Left renal cortex interstitium (tissue), 4 donors: ENCODE measurements around the gene IQSEC1. TPM values are rescaled to one million over a fixed set of nuclear protein-coding genes. Genes with fewer than 3 reads are reported as not detected.

Source experiments
- DNase-seq, 4 donors: peaks; one replicate each; pipeline ENCODE4 v3.0.0-alpha.2; 2013; ENCODE audit warnings: low read depth in 4 of 4, low spot score in 2 of 4, missing footprints in 1 of 4
- polyA plus RNA-seq, 4 donors: library from polyadenylated mRNA; unstranded; fragments of 120-200 nt; gene quantifications; one replicate each; pipeline ENCODE4 v1.2.1, GENCODE V29; 2013; ENCODE audit not compliant: insufficient read length in 4 of 4

Gene IQSEC1
- polyA plus RNA-seq, 4 donors = 27.0 to 42.2 (median 33.0) TPM

DNA sequence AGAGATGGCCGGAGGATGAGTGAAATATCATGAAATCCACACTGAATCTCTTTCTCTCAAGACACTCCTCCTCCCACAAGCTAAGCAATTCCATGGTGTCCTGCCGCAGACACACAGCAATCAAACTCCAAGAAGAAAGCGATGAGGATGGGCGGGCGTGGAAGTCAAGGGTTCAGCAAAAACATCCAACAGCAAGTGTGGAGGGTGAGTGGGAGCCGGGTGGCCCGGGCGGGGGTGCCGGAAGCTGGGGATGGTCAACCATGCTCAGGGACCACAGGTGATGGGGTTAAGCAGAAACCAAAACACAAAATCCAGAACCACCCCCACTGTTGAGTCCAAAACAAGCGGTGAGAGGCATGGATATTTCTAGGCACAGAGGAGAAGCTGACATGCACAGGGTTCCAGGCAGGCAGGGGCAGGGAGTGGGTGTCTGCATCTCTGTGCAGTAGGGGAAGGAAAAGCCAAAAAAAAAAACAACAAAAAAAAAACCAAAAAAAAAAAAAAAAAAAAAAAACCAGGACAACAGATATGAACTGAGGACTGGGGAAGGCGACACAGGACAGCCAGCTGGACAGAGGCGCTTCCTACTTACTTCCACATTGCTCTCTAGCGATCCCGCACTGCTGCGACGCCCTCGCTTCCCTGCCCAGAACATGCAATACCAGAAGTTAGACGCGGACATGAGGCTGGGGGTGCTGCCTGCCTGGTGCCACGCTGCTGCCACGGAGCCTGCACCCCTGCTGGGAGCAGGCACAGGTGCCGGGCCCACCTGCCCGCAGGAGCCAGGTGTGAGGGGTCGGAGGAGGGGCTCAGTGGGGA lies 170.8 kb downstream of the IQSEC1 start:
- no peak for DNase-seq

GRCh38 chr3:12901623-12902045 lies 171.6 kb downstream of the IQSEC1 start:
- no peak for DNase-seq

DNA sequence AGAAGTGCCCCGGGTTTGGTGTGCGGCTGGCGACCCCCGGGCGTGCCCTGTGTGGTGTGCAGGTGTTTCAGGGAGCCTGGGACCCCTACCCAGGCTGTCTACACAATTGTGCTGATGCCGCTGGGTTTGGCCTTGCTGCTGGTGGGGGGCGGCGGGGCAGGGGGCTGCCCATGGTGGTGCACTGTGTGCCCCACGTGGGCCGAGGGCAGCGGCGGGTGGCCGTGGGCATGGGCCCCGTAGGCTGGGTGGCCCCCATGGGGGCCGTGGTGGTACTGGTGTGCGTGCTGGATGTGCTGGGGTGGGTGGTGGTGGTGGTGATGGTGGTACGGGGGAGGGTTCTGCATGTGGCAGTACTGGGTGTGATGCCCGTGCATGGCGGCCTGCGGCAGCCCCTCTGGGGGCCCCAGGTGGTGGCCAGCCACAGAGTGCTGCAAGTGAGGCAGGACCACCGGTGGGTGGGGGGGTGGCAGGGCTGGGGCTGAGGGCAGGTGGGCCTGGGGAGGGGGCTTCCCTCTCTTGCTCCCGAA lies 172.3 kb downstream of the IQSEC1 start:
- DNase-seq = no peak

DNA sequence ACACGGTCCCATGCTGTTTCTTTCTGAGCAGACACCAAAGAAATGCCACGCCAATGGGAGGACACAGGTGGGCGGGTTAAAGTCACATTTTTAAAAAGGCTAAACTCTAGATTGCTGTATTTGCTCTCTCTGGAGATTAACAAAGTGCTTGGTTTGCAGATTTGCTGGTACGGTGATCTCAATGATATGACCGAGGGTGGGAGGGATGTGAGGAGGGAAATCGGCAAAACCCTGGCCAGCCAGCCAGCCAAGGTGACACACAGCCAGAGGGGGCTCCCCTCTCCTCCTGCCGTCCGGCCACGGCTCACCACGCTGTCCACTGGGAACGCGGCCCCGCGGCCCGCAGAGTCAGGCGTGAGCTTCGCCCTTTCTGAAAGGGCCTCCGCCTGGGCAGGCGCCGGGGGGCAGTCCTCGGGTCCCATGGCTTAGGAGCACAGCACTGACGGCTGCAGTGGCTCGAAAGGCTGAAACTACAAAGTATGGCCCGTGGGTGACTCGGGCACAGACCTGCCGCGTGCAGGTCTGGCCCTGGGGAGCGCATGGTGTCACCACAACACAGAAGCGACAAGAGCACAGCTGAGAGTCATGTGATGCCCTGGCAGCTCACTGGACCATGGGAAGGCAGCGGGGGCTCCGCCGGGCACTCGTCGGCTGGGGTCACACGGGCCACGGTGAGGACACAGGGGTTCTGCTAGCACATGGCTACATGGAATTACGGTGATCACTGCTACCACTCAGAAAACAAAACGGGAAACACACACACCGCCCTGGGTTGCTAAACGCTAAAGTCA lies 174.1 kb downstream of the IQSEC1 start:
- no peak for DNase-seq

DNA sequence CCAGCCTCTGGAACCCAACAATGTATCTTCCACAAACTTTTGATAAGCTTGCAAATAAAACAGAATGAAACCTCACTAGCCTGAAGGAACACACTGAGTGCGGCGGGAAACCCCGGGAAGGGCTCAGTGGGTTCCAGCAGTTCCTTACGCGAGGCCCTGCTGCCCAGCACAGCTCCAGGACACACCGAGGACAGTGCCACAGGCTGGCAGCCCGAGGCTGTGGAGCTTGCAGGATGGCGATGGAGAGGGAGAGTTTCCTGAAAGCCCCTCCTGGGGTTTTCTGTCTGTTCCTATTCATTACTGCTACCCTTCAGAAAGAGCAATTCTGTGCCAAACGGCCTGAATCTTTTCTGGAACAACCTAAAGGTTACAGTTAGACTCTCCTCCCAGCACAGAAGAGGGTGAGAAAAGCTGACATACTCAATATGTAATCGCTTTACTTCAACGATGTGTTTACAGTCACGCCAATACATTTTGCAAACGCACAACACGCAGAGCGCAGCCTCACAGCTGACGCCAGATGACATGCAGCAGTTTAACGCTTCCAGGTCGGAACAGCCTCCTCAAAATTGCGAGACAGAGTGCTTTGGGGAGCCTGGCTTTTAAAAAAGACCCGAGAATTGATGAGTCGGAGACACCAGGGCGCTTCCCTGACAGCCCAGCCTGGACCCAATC lies 174.8 kb downstream of the IQSEC1 start:
- DNase-seq = no peak

DNA sequence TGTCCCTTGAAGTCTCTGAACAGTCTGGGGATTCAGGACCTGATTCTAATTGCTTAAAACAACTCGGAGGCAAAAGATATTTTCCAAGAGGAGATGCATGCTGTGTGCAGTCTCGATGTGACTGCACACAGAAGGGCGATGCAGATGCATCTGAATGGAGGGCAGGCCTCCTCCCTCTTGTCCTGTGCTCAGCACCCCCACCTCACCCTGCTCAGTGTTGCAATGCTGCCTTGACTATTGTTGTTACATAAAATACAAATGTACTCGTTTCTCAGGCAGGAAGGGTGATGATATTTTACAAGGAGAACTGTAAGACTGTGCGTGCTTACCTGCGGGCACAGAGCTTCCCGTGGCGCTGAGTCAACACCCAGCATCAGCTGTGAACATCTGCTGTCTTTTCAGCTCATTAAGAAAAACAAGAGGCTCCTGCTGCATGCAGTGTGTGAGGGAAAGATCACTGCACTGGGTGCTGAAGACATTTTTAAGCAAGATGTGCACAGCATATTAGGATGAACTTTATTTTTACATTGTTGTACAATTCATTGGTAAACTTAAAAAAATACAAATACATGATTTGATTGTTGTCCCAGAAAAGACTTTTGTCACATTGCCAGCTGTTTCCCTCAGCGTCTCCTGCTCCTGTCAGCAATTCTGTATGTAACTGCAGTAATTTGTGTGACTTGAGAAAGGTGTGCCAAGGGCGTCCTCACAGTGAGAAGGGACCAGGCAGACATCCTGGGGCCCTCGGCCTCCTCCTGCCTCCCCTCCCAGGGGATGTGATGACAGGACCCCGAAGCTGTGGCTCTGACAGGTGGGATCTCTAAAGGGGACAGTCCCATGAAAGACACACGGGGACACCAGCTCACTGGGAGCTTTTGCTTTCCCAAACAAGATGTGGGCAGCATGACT lies 175.6 kb downstream of the IQSEC1 start:
- no peak for DNase-seq

GRCh38 chr3:12896063-12896985 lies 176.9 kb downstream of the IQSEC1 start:
- no peak for DNase-seq

DNA sequence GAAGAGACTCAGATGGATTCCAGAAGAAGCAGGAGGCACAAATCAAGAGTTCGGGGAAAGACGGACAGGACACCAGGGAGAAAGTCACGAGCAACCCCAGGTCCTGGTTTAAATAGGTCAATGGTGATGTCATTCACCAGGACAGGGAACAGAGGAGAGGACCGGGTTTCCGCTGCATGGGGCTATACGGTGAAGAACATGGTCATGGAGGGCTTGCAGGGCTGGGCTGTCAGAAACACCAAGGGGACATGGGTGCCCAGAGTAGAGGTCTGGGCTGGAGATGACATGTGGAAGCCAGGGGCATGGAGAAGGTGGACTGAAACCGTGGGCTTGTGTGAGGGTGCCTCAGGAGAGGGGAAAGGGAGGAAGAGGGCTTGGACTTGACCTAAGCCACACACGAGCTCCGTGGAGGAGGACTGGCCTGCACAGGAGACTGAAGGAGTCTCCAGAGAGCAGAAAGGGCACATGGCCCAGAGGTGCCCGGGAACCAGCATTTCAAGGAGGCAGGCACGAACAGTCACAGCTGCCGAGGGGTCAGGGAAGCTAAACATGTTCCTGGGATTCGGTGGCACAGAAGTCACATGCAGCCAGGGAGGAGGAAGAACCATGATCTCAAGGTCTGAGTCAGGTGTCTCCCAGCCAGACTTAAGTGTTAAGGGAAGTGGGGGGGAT lies 177.7 kb downstream of the IQSEC1 start:
- DNase-seq = no peak

DNA sequence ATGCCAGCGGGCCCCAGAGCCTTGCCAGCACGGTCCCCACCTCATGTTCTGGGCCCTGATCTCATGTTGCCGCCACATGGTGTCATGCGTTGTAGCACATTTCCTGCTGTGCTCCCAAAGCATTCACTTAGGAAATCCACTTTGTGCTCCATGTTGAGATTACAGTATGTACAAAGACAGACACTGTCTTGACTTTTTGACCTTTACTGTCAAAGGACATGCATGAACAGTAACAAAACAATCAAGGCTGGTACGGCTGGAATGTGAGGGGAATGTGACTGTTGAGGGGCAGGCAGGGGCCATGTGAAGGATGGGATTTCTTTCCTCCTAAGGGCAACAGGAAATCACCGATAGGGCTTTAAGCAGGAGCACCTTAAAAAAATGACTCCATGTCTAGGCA lies 178.6 kb downstream of the IQSEC1 start:
- peak in 1 of 4 donors; percentile 32 for DNase-seq

DNA sequence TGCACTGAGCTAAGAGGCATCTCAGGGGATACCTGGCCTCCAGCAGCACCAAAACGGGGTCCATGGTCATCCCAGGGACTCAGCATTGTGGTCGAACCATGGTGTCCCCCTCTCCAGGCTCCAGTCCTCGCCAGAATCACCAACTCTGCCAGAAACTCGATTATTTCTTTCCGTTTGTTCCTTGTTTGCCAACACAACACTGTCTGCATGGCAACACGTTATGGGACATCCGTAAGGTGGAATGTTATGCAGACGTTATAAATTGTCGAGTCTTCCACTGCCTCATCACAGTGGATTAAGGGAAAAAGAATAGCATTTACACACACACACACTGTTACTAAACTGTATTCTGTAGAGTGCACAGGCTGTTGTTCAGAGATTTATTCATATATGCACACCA lies 179.4 kb downstream of the IQSEC1 start:
- no peak for DNase-seq

DNA sequence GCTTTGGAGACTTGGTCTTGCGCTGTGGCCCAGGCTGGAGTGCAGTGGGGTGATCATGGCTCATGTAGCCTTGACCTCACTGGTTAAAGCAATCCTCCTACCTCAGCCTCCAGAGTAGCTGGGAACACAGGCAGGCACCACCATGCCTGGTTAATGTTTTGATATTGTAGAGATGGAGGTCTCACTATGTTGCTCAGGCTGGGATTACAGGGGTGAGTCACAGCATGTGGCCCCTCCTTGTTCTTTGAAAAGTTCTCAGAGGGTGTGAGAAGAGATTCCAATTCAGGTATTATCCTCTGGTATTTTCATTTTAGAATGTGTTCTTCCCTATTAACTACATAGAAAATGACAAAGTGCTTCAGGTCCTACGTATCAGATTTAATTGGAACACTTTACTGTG lies 180.0 kb downstream of the IQSEC1 start:
- DNase-seq = no peak

DNA sequence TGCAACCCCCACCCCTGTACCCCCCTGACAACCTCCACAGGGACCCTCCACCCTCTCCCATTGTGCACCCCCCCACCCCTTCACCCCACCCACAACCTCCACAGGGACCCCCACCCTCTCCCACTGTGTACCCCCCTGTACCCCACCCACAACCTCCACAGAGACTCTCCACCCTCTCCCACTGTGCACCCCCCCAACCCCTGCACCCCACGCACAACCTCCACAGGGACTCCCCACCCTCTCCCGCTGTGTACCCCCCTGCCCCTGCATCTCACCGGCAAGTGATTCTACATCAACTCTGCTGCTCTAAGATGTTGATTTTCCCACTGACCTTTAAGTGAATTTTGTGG lies 180.4 kb downstream of the IQSEC1 start:
- DNase-seq = no peak

GRCh38 chr3:12891985-12892839 lies 181.0 kb downstream of the IQSEC1 start:
- peak in 1 of 4 donors; percentile 67 for DNase-seq

DNA sequence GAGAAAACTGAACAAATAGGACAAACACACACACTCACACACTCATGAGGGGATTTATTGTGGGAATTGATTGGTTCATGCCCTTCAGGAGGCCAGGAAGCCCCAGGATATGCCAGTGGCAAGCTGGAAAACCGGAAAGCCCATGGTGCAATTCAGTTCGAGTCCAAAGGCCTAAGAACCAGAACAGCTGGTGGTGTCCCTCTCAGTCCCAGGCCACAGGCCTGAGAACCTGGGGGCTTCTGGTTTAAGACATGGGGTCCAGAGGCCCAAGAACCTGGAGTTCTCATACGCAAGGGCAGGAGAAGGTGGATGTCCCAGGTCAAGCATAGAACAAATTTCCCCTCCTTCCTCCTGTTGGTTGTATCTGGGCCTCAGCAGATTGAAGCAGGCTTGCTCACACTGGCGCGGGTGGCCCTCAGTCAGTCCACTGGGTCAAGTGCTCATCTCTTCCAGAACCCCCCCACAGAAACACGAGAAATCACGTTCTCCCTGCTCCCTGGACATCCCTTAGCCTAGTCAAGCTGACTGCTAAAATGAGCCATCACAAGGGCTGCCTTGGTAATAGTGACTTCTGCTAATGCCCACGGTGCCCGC lies 181.7 kb downstream of the IQSEC1 start:
- DNase-seq = no peak

DNA sequence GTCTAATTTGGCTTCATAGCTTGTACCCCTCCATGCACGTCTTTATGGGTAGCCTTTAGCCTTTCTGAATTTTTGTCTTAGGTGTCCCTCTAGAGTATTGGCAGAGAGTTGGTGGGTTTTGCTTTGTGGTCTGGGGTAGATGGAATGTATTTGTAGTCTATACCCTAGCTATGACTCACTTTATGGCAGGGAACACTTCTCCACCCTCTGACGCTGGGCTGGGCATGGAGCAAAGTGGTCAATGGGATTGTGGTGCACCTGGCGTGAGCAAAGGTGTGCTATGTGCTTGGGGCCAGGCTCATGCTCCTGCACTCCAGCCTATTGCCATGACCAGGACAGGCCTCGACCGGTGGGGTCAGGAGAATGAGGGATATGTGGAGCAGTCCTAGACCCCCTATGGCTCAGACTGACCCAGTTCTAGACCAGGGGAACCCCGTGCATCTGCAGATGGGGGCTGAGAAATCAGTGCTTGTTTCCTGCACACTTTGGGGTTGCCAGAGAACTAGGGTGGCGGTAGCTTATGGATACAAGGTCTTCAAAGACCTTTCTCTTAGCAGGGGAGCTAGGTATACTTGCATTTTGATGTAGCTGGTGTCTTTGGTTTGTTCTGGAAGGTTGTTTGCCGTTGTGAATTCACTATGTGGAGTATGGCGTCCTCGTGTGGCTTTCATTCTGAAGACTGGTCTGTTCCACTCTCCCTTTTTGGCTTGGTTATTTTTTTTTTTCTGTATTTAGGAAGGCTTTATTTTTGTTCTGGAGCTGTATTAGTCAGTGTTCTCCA lies 182.4 kb downstream of the IQSEC1 start:
- no peak for DNase-seq

GRCh38 chr3:12886736-12887135 lies 186.5 kb downstream of the IQSEC1 start:
- DNase-seq = no peak
